HG02884 (cell line): ENCODE measurements around the gene KCP.
"Not testable (repeated sequence)": the region's sequence is repeated elsewhere in the genome, so short reads cannot be mapped to it uniquely, and the experiment has no call there.

Source experiments
- ATAC-seq: cut with Tn5 transposase; IDR thresholded peaks from one replicate; pipeline ENCODE4 v1.9.1; 2021; ENCODE audit warnings: mild to moderate bottlenecking, moderate library complexity; ENCODE audit not compliant: unreplicated experiment

KCP gene

GRCh38 chr7:128910569-128910945 lies at the start of gene KCP:
Gene KCP (minus strand): TSS chr7:128910709. CDS start chr7:128910676, 33 bp downstream.
- ATAC-seq, result no peak

GRCh38 chr7:128959296-128959695 lies 48.8 kb upstream of the KCP start:
- ATAC-seq, result no peak

- no peak for ATAC-seq
Observed at GRCh38 chr7:128955981-128956380, 45.5 kb upstream of the KCP start.

DNA sequence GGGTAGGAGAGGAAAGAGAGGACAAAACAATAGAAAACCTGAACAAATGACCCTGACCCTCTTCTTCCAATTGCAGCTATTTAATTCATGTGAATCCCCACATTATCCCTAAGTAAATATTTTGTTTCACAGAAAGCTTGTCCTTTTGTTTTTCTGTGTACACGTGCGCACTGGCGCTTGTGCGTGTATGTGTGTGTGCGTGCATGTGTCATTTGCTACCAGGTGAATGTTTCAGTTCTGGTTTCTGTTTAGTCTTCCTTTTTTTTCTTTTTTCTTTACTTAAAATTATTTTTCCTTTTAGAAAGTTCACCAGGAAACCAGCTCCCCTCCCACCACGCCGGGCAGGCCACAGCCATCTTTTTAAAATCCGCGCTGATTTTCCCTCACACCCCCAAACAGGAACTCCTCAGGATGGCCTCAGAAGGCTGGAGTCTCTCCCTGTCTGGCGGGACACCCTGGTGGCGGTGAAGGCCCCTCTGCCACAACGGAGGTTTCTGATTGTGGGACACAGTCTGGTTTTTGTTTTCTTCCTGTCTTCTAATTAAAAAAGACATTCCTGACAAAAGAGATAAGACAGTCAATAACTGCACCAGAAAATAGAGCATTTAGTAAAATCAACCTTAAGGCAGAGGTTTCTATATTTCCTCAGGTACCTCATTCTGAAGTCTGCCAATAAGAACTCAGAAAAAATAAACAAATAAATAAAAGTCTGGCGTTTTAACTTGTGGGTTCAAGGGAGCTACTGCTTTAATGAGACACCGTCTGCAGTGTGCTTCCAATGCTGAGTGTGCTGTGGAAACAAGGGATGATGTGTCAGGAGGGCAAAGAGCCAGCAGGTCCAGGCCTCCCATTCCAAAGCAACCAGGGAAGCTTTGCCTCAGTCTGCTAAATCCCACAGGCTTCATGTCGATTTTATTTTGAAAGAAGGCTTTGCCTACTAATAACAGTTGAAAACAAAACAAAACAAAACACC lies 44.6 kb upstream of the KCP start:
- ATAC-seq, result no peak

DNA sequence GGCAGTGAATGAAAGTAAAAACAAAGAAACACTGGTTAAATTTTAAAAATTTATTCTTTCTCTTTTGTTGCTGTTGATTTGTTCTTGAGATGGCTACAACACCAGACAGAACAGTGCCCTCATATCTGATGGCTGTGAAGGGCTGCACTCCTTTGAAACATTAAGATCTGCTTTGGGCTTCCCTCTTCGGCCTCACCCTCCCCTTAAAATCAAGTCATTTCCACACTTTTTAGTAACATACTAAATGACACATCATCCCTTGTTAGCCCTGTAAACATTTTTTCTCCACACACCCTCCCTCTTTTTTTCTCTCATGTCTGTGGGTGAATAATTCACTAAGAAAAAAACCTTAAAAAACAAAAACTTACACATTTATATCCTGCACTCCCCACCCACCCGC lies 43.6 kb upstream of the KCP start:
- ATAC-seq, result no peak

- no peak for ATAC-seq
Observed at GRCh38 chr7:128951296-128951695, 40.8 kb upstream of the KCP start.

DNA sequence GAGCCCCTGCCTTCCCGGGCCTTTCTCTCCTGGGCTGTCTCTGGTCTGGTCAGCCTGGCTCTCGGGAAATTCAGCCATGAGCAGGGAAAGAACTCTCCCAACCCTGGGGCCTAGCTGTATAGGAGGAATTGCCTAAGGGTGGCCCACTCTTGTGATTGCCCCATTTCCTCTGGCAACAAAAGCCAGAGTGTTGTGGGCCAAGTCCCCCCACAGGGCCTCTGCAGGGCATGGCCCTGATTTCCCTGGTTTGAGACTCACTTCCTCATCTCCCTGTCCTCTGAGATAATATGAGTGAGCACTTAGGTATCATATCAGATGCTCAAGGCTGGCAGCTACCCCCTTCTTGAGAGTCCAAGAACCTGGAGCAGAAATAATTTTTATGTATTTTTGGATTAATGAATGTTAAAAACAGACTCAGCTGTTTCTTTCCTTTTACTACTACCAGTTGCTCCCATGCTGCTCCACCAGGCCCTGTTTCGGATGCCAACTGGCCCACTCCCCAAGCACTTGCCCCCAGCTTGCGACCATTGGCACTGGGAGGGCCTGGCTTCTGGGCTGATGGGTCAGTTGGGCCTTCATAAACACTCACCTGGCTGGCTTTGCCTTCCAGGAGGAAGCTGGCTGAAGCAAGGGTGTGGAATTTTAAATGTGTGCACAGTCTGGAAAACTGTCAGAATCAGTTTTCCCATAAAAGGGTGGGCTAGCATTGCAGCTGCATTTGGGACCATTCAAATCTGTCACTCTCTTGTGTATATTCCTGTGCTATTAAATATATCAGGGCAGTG lies 38.7 kb upstream of the KCP start:
- no peak for ATAC-seq

DNA sequence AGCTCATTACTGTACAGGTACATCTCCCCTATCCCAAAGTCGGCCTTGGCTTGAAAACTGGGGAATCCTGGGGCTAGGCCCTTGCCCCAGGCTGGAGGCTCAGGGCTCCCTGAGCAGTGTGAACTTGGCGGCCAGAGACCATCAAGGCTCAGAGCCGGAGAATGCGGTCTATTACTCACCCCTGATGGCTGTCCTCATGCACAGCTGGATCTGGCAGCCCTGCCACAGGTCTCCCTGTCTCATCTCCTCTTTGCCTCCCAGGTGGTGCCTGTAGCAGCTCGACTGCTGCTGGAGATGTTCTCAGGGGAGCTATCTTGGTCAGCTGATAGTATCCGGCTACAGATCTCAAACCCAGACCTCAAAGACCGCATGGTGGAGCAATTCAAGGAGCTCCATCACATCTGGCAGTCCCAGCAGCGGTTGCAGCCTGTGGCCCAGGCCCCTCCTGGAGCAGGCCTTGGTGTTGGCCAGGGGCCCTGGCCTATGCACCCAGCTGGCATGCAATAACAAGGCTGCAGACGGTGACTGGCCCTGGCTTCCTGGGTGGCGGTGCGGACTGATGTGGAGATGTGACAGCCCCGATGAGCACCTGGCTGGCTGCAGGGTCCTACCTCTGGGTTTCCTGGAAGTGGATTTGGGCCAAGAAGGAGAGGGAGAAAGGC lies 37.9 kb upstream of the KCP start:
- no peak for ATAC-seq

DNA sequence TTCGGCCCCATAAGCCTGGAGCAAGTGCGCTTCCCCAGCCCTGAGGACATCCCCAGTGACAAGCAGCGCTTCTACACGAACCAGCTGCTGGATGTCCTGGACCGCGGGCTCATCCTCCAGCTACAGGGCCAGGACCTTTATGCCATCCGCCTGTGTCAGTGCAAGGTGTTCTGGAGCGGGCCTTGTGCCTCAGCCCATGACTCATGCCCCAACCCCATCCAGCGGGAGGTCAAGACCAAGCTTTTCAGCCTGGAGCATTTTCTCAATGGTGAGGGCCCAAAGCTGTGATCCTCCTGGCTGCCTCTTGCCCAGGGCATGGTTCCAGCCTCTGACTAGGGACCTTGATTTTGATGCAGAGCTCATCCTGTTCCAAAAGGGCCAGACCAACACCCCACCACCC lies 37.3 kb upstream of the KCP start:
- no peak for ATAC-seq

DNA sequence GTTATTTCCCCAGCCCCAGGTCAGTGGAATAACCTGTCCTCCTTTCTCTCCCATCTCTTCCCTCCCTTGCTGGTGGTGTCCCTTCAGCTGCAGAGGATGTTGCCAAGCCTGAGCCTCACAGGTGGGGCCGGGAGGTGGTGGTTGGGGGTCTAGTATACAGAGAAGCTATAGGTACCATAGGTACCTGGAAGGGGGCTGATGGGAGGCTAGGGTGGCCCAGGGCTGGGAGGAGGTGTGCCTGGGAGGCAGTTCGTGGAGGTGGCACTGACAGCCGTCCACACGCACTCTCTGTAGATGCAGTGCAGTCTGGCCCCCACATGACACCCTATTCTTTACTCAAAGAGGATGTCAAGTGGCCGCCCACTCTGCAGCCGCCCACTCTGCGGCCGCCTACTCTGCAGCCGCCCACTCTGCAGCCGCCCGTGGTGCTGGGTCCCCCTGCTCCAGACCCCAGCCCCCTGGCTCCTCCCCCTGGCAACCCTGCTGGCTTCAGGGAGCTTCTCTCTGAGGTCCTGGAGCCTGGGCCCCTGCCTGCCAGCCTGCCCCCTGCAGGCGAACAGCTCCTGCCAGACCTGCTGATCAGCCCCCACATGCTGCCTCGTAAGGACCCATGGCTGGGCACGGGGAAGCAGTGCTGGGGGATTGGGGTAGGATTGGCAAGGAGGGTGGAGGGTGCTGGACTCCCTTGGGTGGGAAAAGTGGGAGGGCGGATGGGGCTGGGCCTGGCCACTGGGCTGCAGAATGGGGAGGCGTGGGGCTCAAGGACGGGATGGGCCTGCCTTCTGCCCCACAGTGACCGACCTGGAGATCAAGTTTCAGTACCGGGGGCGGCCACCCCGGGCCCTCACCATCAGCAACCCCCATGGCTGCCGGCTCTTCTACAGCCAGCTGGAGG lies 36.7 kb upstream of the KCP start:
- ATAC-seq, result no peak

DNA sequence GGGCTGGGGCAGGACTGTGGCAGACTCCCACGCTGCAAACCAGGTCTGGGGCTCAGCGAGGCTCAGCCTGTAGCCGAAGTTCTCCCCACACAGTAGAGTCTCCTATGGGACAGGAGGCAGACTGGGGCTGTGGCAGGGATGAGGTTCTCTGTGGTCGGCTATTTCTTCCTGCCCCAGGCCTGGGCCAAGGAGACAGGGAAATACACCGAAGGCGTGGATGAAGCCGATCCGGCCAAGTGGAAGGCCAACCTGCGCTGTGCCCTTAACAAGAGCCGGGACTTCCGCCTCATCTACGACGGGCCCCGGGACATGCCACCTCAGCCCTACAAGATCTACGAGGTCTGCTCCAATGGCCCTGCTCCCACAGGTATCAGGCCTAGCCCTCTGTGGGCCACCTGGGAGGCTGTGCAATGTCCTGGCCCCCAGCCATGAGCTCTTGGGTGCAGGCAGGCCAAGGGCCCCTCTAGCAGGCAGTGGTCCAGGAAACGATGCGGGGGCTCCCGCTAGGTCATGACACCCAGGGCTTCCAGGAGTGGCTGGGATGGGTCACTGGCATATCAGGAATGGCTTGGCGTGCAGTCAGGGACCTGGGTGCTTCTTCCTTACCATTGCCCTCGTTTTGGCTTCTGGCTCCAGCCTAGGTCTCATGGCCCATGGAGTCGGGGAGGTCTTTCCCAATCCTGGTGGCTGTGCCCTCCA lies 35.3 kb upstream of the KCP start:
- ATAC-seq, result no peak

DNA sequence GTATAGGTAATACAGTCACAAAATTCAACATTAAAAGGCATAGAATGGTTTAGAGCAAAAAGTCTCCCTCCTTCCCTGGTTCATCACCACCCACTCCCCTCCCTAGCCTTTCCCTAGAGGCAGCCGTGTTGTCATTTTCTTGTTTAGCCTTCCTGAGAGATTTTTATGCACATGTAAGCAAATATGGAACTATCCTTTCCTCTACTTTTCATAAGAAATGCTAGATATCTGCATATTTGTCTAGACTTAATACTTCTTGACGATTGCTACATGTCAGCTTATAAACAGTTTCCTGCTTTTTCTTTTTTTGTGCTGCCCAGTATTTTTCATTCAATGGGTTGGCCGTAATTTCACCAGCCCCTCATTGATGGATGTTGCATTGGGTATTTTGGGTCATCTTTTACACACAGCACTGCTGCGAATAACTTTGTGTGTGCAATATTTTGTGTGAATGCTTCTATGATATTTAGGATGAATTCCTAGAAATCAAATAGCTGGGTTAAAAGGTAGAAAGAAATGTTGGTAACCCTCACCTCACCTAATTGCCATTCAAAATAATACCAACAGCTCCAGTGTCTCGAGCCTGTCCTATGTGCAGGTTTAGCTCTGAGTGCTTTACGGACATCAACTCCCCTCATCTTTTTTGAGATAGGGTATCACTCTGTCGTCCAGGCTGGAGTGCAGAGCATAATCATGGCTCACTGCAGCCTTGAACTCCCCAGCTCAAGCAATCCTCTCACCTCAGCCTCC lies 34.2 kb upstream of the KCP start:
- no peak for ATAC-seq

DNA sequence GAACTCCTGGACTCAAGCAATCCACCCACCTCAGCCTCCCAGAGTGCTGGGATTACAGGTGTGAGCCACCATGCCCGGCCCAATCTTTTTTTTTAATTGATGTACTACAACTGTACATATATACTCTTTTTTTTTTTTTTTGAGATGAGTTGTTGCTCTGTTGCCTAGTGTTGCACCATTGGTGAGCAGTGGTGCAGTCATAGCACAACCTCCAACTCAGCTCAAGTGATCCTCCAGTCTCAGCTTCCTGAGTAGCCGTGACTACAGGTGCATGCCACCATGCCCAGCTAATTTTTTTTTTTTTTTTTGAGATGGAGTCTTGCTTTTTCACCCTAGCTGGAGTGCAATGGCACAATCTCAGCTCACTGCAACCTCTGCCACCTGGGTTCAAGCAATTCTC lies 32.7 kb upstream of the KCP start:
- ATAC-seq, result not testable (repeated sequence)

GRCh38 chr7:128941946-128942526 lies 31.5 kb upstream of the KCP start:
- ATAC-seq, result no peak

DNA sequence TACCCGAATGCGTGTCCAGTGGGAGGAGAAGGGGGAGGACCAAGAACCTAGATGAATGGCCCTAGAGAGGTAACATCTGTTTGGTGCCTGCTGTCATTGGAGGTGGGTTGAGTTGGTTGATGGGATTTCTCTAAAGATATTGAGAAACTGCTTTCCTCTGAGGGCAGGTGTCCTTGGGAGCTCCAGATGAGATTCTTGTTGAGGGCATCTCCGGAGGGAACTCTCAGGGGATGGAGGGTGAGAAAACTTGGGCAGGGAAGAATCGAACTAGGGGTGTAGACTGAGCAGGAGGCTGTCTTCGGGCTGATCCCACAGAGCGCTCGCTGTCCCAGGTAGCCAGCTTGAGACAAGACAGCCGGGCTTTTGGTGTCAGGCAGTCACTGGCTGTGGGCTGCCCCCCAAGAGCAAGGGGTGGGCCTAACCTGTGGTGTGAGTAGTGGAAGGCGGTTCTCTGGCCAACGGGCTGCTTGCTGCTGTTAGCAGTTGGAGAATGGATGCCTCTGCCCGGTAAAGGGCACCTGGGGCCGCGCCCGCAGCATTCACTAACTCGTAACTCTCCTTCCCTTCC lies 30.9 kb upstream of the KCP start:
- ATAC-seq, result no peak

GRCh38 chr7:128940494-128941322 lies 30.2 kb upstream of the KCP start:
- peak; percentile 51 for ATAC-seq

DNA sequence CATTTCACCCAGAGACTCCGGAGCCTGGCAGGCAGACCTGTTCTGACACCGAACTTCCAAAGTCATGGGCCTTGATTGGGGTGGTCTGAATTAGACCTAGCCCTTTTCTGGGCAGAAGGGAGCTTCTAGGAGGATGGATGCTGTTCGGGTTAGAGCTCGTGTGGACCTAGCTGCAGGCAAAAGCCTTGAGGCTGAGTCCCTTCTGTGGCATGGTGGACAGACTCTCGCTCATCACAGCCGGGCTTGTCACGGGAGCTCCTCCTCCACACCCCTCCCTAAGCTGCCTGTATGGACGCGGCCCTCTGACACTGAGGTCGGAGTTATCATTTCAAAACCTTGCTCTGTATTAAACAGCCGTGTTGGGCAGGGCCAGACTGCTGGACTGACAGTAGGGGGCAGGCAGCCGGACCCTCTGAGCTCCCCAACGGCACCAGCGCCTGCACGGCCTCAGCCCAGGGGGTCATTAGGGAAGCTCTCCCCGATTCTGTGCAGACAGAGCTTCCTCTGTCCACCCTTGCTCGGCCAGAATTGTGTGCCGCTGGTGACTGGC lies 29.4 kb upstream of the KCP start:
- peak; percentile 28 for ATAC-seq
